ENCODE measurements around the gene BPIFB2.

- TF ChIP-seq CTCF (IDR thresholded peaks at IDR 0.05), result no peak
- TF ChIP-seq POLR2A (IDR thresholded peaks at IDR 0.05), result no peak
- no peak for TF ChIP-seq POLR2AphosphoS5 (IDR thresholded peaks at IDR 0.05)
Measured at GRCh38 chr20:33021879-33022278, 14.4 kb downstream of the BPIFB2 start.
